ENCODE results near the gene DRG2.

GRCh38 chr17:18139498-18139897 is 51.8 kb downstream of the DRG2 start:
- no peak for TF ChIP-seq CTCF (IDR thresholded peaks at IDR 0.05; ENCODE audit: insufficient read depth, low read length)
- TF ChIP-seq POLR2AphosphoS5 (IDR thresholded peaks at IDR 0.05; ENCODE audit: low read depth): no peak
- TF ChIP-seq REST (IDR thresholded peaks at IDR 0.05; ENCODE audit: insufficient replicate concordance, low read depth): no peak

Data from HL-60 (cell line).